Measurements from ENCODE around the gene MED29. TPM values are rescaled to one million over a fixed set of nuclear protein-coding genes. Genes with fewer than 3 reads are reported as not detected.

MED29 gene
- total and polyA plus RNA-seq, 2 of the 13 experiments (the other 11 are each of a cell fraction or from before 2014, with no cell fraction given): 14.0 to 19.7 TPM

DNA sequence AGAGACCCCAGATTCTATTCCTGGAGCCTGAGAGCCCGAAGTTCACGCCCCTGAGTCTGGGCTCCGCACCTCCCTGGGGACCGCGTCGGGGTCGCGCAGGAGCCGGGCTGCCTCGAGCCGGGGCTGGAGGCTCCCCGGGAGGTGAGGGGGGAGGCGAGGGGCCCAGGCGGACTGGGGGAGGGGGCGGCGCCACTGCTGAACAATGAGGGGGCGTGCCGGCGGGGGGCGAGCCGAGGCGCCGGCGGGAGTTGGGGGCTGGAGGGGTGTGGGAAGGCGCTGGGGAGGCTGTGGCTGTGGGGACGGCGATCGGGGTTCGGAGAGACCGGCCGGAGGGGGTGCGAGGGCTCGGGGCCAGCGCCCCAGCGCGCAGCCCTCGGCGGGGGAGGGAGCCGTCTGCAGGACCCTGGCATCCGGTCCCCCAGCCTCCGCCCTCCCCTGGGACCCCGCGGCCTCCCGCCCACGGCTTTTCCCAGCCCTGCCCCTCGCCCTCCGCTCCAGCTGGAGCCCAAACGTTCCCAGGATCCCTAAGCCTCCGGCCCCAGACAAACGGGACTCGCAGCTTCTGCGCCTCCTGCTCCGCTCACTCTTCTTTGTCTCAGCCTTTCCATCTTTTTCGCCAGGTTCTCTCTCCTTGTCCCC is 22.2 kb downstream of the MED29 start:
- Histone ChIP-seq H3K4me2 (ENCODE audit: low read depth, low read length) (peak overlapping the region; percentile 88), H3K27me3 (ENCODE audit: control insufficient read depth in 1 of 2, insufficient read depth in 2 of 2, low read length in 2 of 2) (no peaks in the 10 kb centered on the region), H3K4me1 (ENCODE audit: insufficient read depth, low read length) (peaks cover 54% of the 10 kb centered on the region), H3K27ac (ENCODE audit: extremely low read length, insufficient read depth, low read length) (peak overlapping the region; percentile 62), H3K79me2 (ENCODE audit: insufficient read depth, low read length) (peaks cover 22% of the 10 kb centered on the region), H3K36me3 (replicated peaks in 1 of 2; ENCODE audit: control insufficient read depth in 1 of 2, insufficient read depth in 2 of 2, low read length in 2 of 2) (peaks cover 0 to 3% of the 10 kb centered on the region in 2 experiments; a peak in 1 of 5 replicates), H3K9ac (ENCODE audit: insufficient read depth, low read depth, low read length) (peak overlapping the region; percentile 76), H3K9me3 (ENCODE audit: low read length) (no peaks in the 10 kb centered on the region), H2AFZ (ENCODE audit: low read length) (no peak overlapping the region), H3K4me3 (replicated peaks in 1 of 3; ENCODE audit: insufficient read depth in 1 of 3, low read depth in 2 of 3, low read length in 3 of 3) (peak overlapping the region; percentile 65 to 97 (median 95)), H4K20me1 (ENCODE audit: insufficient read depth, low read length) (peaks cover 5% of the 10 kb centered on the region; the same call in 1 of the 2 replicates)
- no peak for FAIRE-seq
- no peak for ATAC-seq
- no TSS peak for BruUV-seq (replicated peaks)
- ChIA-PET CTCF (ENCODE audit: low intra/inter-chr PET ratio, low total read pairs) (interaction anchor here (1.1 to 5.1 kb wide), 3 partner anchors 16 to 71 kb away, joined by 3 to 127 read pairs (median 4); partner anchors contain the start of gene SAMD4B), POLR2A (interaction anchor here (1.3 to 4.2 kb wide), 7 partner anchors 12 to 27 kb away, joined by 4 to 47 read pairs (median 14); partner anchors contain the start of genes MED29, PAF1 and RPS16)
- intact Hi-C loops (cut with micrococcal nuclease; ENCODE audit: unreplicated experiment) (loop anchor here (5.0 to 10.0 kb wide), 3 partner anchors 71 to 291 kb away; partner anchors contain the start of genes EID2B and SAMD4B), in situ Hi-C loops (cut with HindIII; ENCODE audit: extremely low pct_ligation_motif_present, low pct_unique_long_range_greater_than_20kb) (no loop called here)
- DNase-seq (ENCODE audit: low spot score): no peak
- 7% methylated on average over 17 of the region's 54 CpGs for WGBS (ENCODE audit: low lambda C conversion rate)
- TF ChIP-seq ISL2 (CRISPR knock-in tag; IDR thresholded peaks at IDR 0.05): no peak
- no peak for TF ChIP-seq ZNF121 (CRISPR knock-in tag; IDR thresholded peaks at IDR 0.05)
- TF ChIP-seq, protein P1, sequence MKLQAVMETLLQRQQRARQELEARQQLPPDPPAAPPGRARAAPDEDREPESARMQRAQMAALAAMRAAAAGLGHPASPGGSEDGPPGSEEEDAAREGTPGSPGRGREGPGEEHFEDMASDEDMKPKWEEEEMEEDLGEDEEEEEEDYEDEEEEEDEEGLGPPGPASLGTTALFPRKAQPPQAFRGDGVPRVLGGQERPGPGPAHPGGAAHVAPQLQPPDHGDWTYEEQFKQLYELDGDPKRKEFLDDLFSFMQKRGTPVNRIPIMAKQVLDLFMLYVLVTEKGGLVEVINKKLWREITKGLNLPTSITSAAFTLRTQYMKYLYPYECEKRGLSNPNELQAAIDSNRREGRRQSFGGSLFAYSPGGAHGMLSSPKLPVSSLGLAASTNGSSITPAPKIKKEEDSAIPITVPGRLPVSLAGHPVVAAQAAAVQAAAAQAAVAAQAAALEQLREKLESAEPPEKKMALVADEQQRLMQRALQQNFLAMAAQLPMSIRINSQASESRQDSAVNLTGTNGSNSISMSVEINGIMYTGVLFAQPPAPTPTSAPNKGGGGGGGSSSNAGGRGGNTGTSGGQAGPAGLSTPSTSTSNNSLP (IDR thresholded peaks at IDR 0.05; ENCODE audit: low read depth, low read length): no peak
- TF ChIP-seq, protein P2, sequence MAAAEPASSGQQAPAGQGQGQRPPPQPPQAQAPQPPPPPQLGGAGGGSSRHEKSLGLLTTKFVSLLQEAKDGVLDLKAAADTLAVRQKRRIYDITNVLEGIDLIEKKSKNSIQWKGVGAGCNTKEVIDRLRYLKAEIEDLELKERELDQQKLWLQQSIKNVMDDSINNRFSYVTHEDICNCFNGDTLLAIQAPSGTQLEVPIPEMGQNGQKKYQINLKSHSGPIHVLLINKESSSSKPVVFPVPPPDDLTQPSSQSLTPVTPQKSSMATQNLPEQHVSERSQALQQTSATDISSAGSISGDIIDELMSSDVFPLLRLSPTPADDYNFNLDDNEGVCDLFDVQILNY (CRISPR knock-in tag; conservative IDR thresholded peaks at IDR 0.05): no peak
- TF ChIP-seq, protein P3, sequence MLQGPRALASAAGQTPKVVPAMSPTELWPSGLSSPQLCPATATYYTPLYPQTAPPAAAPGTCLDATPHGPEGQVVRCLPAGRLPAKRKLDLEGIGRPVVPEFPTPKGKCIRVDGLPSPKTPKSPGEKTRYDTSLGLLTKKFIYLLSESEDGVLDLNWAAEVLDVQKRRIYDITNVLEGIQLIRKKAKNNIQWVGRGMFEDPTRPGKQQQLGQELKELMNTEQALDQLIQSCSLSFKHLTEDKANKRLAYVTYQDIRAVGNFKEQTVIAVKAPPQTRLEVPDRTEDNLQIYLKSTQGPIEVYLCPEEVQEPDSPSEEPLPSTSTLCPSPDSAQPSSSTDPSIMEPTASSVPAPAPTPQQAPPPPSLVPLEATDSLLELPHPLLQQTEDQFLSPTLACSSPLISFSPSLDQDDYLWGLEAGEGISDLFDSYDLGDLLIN (CRISPR knock-in tag; IDR thresholded peaks at IDR 0.05; ENCODE audit: borderline replicate concordance): no peak
- TF ChIP-seq MXI1 (IDR thresholded peaks at IDR 0.05; ENCODE audit: borderline replicate concordance, low read depth, low read length): 0 out of 3 replicates have a peak, but pooled peaks have one; percentile 9
- no peak for TF ChIP-seq GPN1 (CRISPR knock-in tag; IDR thresholded peaks at IDR 0.05; ENCODE audit: borderline replicate concordance)
- no peak for TF ChIP-seq IRF2 (CRISPR knock-in tag; IDR thresholded peaks at IDR 0.05)
- TF ChIP-seq ZNF747 (CRISPR knock-in tag; IDR thresholded peaks at IDR 0.05; ENCODE audit: borderline replicate concordance): no peak
- TF ChIP-seq TMF1 (CRISPR knock-in tag; IDR thresholded peaks at IDR 0.05; ENCODE audit: low read depth): no peak
- TF ChIP-seq, protein P4, sequence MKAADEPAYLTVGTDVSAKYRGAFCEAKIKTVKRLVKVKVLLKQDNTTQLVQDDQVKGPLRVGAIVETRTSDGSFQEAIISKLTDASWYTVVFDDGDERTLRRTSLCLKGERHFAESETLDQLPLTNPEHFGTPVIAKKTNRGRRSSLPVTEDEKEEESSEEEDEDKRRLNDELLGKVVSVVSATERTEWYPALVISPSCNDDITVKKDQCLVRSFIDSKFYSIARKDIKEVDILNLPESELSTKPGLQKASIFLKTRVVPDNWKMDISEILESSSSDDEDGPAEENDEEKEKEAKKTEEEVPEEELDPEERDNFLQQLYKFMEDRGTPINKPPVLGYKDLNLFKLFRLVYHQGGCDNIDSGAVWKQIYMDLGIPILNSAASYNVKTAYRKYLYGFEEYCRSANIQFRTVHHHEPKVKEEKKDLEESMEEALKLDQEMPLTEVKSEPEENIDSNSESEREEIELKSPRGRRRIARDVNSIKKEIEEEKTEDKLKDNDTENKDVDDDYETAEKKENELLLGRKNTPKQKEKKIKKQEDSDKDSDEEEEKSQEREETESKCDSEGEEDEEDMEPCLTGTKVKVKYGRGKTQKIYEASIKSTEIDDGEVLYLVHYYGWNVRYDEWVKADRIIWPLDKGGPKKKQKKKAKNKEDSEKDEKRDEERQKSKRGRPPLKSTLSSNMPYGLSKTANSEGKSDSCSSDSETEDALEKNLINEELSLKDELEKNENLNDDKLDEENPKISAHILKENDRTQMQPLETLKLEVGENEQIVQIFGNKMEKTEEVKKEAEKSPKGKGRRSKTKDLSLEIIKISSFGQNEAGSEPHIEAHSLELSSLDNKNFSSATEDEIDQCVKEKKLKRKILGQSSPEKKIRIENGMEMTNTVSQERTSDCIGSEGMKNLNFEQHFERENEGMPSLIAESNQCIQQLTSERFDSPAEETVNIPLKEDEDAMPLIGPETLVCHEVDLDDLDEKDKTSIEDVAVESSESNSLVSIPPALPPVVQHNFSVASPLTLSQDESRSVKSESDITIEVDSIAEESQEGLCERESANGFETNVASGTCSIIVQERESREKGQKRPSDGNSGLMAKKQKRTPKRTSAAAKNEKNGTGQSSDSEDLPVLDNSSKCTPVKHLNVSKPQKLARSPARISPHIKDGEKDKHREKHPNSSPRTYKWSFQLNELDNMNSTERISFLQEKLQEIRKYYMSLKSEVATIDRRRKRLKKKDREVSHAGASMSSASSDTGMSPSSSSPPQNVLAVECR (CRISPR knock-in tag; IDR thresholded peaks at IDR 0.05; ENCODE audit: borderline replicate concordance): no peak
- no peak for TF ChIP-seq NPAS2 (CRISPR knock-in tag; IDR thresholded peaks at IDR 0.05; ENCODE audit: borderline replicate concordance)
- no peak for TF ChIP-seq TP53 (CRISPR knock-in tag; conservative IDR thresholded peaks at IDR 0.05)
- no peak for TF ChIP-seq RFX5 (IDR thresholded peaks at IDR 0.05; ENCODE audit: low read depth, low read length)
- no peak for TF ChIP-seq HHEX (CRISPR knock-in tag; IDR thresholded peaks at IDR 0.05)
- TF ChIP-seq ZNF333 (CRISPR knock-in tag; IDR thresholded peaks at IDR 0.05; ENCODE audit: borderline replicate concordance): no peak

Data from HepG2 (cell line).